ENCODE results near the gene GH1. TPM values are rescaled to one million over a fixed set of nuclear protein-coding genes. Genes with fewer than 3 reads are reported as not detected.
"Not testable (repeated sequence)": the region's sequence is repeated elsewhere in the genome, so short reads cannot be mapped to it uniquely, and the experiment has no call there.

The GH1 gene
- total RNA-seq, 2 donors from 2014 or later, result not detected

DNA sequence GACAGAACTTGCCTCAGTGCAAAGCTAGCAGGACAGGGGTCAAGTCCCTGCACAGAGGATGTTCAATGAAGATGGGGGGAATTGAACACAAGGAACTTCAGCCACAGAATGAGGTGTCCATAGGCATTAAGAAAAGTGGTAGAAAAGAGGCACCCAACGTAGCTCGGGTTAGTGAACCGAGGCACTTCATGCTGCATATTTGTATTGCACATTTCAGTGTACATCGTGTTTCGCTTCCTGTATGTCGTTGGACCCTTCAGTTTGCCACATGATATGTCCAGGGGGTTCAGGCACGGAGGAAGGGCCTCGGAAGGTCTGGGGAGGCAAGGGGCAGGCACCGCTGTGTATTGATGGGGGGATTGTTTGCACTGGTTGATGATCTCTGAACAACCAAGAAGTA, 40.2 kb downstream of the GH1 start:
- intact Hi-C loops (cut with DNase I), result not testable (repeated sequence)
- DNase-seq (ENCODE audit: low spot score), result peak; percentile 6

DNA sequence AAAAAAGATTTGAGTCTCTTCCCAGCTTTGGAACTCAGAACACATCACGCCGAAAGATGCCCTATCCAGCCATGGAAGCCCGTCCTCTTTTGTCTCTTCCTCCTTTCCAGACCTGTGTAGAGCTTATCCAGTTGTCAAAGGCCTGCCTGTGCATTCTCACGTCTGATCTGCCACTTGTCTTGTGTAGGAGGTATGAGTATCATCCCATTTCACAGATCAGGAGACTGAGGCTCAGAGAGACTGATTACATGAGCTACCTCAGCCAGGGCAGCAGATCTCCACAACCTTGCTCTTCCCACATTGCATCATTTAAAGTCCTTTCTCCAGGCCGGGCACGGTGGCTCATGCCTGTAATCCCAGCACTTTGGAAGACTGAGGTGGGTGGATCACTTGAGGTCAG, 43.9 kb downstream of the GH1 start:
- intact Hi-C loops (cut with DNase I); DNase-seq (ENCODE audit: low spot score): not testable (repeated sequence)

DNA sequence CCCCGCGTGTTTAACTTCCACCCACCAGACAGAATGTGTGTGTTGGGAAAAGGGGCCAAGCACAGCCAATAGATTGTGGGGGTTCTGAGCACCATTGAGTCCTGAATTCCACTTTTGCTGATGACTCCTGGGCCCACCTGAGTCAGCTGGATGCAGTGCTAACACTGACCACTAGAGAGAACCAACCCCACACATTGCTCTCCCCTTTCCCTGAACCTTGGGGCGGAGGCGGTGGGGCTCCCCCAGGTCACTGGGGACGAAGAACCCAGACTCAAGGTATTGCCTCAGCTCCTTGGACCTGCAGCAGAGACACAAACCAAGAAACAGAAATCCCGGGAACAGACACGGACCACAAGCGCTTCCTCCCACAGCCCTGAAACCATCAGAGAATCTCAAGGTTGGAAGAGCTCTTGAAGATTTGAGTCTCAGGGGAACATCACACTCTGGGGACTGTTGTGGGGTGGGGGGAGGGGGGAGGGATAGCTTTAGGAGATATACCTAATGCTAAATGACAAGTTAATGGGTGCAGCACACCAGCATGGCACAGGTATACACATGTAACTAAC, 44.5 kb downstream of the GH1 start:
- intact Hi-C loops (cut with DNase I), result not testable (repeated sequence)
- peak; percentile 11 for DNase-seq (ENCODE audit: low spot score)

DNA sequence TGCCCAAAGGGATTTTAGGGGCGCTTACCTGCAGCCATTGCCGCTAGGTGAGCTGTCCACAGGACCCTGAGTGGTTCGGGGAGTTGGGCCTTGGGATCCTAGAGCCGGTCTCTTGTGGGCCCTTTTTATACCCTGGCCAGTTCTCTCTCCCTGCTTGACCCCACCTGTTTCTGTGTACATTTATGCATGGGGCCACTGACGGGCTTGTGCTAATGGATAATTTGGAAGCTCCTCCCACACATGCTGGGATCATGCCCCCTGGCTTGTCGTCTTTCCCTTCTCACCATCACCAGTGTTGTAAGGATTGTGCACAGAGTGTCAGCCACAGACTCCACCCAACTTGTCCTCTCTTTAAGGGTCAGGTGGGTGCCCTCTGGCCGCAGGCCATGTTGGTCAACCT, 45.1 kb downstream of the GH1 start, which contains the start of gene CSH2:
Gene CSH2, minus strand, starts transcription at position 101 of the 400 bp plus-strand sequence. Its CDS starts 63 bp downstream, at position 38.
- intact Hi-C loops (cut with DNase I), result not testable (repeated sequence)
- peak; percentile 31 for DNase-seq (ENCODE audit: low spot score)

DNA sequence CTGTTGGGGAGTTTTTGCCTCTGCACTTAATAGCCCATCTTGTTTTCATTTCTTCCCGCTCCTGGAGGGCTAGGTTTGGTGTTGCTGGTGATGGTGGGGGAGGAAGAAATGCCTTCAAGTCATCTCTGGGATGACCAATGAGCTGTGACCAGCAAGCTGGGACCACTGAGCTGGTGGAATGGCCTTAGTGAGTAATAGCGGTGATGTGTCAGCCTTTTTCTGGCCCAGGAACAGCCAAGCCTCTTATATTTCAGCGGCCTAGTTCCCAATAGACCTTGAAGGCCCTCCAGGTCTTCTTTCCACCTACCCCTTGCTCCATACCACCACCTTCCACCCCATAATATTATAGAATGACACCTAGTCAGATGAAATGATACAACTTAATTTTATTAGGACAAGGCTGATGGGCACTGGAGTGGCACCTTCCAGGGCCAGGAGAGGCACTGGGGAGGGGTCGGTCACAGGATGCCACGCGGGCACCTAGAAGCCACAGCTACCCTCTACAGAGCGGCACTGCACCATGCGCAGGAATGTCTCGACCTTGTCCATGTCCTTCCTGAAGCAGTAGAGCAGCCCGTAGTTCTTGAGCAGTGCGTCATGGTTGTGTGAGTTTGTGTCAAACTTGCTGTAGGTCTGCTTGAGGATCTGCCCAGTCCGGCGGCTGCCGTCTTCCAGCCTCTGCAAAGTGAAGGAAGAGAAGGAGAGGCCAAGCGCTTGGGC, 46.8 kb downstream of the GH1 start:
- DNase-seq (ENCODE audit: low spot score), result peak; percentile 52
- intact Hi-C loops (cut with DNase I), result not testable (repeated sequence)

DNA sequence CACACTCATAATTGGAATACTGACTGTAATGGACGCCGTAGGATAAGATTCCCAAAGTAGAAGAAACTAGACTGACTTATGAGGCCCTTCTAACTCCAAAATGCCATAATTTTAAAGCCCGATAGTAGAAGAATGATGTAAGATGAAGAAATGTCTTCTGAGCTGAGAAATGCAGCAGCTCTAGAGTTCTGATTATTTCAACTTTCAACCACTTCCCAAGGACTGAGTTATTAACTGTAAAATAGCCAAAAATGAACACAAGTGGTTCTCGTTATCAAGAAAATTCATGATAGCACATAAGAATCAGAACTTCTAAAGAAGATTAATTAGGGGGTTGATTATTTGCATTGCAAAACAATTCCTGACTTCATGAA, 48.4 kb downstream of the GH1 start:
- intact Hi-C loops (cut with DNase I); DNase-seq (ENCODE audit: low spot score): not testable (repeated sequence)

DNA sequence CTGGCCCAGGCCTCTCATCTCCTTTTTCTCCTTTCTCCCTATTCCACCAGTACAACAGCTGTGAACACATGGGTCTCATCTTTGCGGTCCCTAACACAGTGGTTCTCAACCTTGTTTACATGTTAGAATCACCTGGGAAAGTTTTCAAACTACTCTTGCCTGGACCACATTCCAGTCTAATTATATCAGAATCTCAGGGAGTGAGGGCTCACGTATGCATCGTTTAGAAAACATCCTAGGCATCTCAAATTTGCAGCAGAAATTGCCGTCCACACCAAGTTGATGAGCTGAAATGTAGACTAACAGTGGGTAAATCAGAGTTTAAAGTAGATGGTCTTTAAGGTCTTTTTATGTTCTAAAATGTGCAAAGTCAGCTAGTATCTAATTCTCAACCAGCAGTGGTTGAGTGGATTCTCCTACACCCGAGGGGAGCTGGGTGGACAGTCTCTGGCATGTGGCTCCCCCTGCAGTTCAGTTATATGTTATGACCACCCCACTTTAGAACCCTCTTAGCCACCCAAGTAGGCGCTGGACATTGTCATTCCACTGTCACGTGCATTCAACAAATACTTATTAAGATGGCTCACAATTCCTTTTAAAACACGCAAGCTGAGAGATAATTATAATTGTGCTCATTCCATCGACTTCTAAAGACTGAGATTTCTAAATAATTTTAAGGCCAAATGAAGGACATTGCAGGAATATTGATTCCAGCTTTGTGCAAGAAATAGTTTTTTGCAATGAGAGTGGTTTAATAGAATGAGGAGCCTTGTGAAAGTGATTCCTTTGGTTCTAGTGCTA, 48.9 kb downstream of the GH1 start:
- DNase-seq (ENCODE audit: low spot score); intact Hi-C loops (cut with DNase I): not testable (repeated sequence)

Other genes starting within 250 kb of the GH1 start
- 10 to 100 TPM in 1 of 2 donors, 1 to 10 TPM in 1; 9.6 to 13.0 TPM for gene LIMD2, start 218.7 kb downstream of the GH1 start, total RNA-seq
- 10 to 100 TPM; 27.5 to 30.8 TPM for gene STRADA, start 177.0 kb downstream of the GH1 start, total RNA-seq
- gene CCDC47, start 145.2 kb downstream of the GH1 start, total RNA-seq, result 10 to 100 TPM; 52.5 to 58.5 TPM
- 10 to 100 TPM; 80.9 to 89.7 TPM for gene DDX42, start 144.7 kb downstream of the GH1 start, total RNA-seq
- 100 to 1,000 TPM in 1 of 2 donors, 10 to 100 TPM in 1; 94.8 to 104 TPM for gene PSMC5, start 91.4 kb downstream of the GH1 start, total RNA-seq
- gene FTSJ3, start 91.2 kb downstream of the GH1 start, total RNA-seq, result 10 to 100 TPM; 25.2 to 26.0 TPM
- 10 to 100 TPM; 45.6 to 76.9 TPM for gene SMARCD2, start 76.2 kb downstream of the GH1 start, total RNA-seq
- gene CSH2, start 45.2 kb downstream of the GH1 start, total RNA-seq, result not detected
- not detected for gene GH2, start 36.9 kb downstream of the GH1 start, total RNA-seq
- not detected for gene CSH1, start 22.3 kb downstream of the GH1 start, total RNA-seq
- gene CSHL1, start 7.6 kb downstream of the GH1 start, total RNA-seq, result not detected
- gene CD79B, start 13.5 kb upstream of the GH1 start, total RNA-seq, result 1 to 10 TPM; 5.1 to 5.5 TPM
- 1 to 10 TPM in 1 of 2 donors, under 1 TPM in 1; 0.76 to 2.2 TPM for gene SCN4A, start 54.1 kb upstream of the GH1 start, total RNA-seq
- gene PRR29, start 79.5 kb upstream of the GH1 start, total RNA-seq, result under 1 TPM; 0.29 to 0.69 TPM
- gene ICAM2, start 101.8 kb upstream of the GH1 start, total RNA-seq, result 10 to 100 TPM; 26.7 to 36.4 TPM
- 10 to 100 TPM; 17.2 to 18.6 TPM for gene ERN1, start 211.3 kb upstream of the GH1 start, total RNA-seq

Data from posterior vena cava (tissue), 2 donors.